IMR-90 (cell line): ENCODE data around the gene HPSE. TPM values are rescaled to one million over a fixed set of nuclear protein-coding genes. Genes with fewer than 3 reads are reported as not detected.
A peak's percentile ranks its signal among the peaks of the same experiment; 100 is the strongest.

ENCODE experiments used
- ATAC-seq: fragments of 200-7000 bp; cut with Tn5 transposase; 2 replicates; pipeline ENCODE4 v1.9.1; 2020; ENCODE audit warnings: low read depth, mild to moderate bottlenecking, moderate library complexity
- Bru-seq: library from RNA; stranded (reverse); fragments of 400-500 nt; gene quantifications from one replicate; lab custom pipeline; 2021; lab: Mats Ljungman, UMichigan
- BruChase-seq, 2 experiments: library from RNA; stranded (reverse); fragments of 400-500 nt; gene quantifications; one replicate each; lab custom pipeline; 2021; lab: Mats Ljungman, UMichigan
- BruUV-seq: library from RNA; stranded (reverse); fragments of 400-500 nt; replicated peaks from 2 replicates; lab custom pipeline; 2021; lab: Mats Ljungman, UMichigan
- CTCF ChIA-PET: fragments of 300-600 bp; formaldehyde crosslinking; extraction: SDS; loops from one replicate; lab custom pipeline; 2021; ENCODE audit warnings: antibody characterized with exemption; lab: Yijun Ruan, JAX
- POLR2A ChIA-PET: fragments of 300-600 bp; sonication (Branson Sonifier 250); formaldehyde crosslinking; loops from one replicate; lab custom pipeline; 2022; ENCODE audit warnings: antibody characterized with exemption; ENCODE audit not compliant: unreplicated experiment; lab: Charles Lee
- DNase-seq: peaks from one replicate; pipeline ENCODE4 v3.0.0; 2013
- H2AFZ ChIP-seq: replicated peaks from 2 replicates; pipeline ENCODE3; 2013; ENCODE audit warnings: low read length, mild to moderate bottlenecking; ENCODE audit not compliant: poor library complexity
- H2AK5ac ChIP-seq: 2 replicates; pipeline ENCODE4 v1.6.1; 2013; ENCODE audit warnings: low read depth, low read length, inconsistent platforms
- H2AK9ac ChIP-seq: replicated peaks from 2 replicates; pipeline ENCODE3; 2013; ENCODE audit warnings: mild to moderate bottlenecking, low read depth, low read length, moderate library complexity; ENCODE audit not compliant: poor library complexity
- H2BK120ac ChIP-seq: 2 replicates; pipeline ENCODE4 v1.6.1; 2013; ENCODE audit warnings: low read depth, low read length, inconsistent platforms
- H2BK15ac ChIP-seq: 3 replicates; pipeline ENCODE4 v1.6.1; 2013; ENCODE audit warnings: low read depth, low read length, inconsistent platforms
- H2BK20ac ChIP-seq: 2 replicates; pipeline ENCODE4 v1.6.1; 2013; ENCODE audit warnings: low read depth, mild to moderate bottlenecking, inconsistent platforms, low read length, moderate library complexity
- H2BK5ac ChIP-seq: 2 replicates; pipeline ENCODE4 v1.6.1; 2013; ENCODE audit warnings: mild to moderate bottlenecking, low read depth, low read length, inconsistent platforms; ENCODE audit not compliant: poor library complexity, severe bottlenecking
- H3K14ac ChIP-seq: replicated peaks from 2 replicates; pipeline ENCODE4 v1.6.1; 2013; ENCODE audit warnings: low read depth, low read length, inconsistent platforms
- H3K18ac ChIP-seq: 2 replicates; pipeline ENCODE4 v1.6.1; 2013; ENCODE audit warnings: low read depth, low read length, control low read depth
- H3K23ac ChIP-seq: 2 replicates; pipeline ENCODE4 v1.6.1; 2013; ENCODE audit warnings: low read depth, low read length, inconsistent platforms
- H3K27ac ChIP-seq: 2 replicates; pipeline ENCODE4 v1.5.1; 2013; ENCODE audit warnings: mild to moderate bottlenecking, control low read depth, low read length; ENCODE audit not compliant: insufficient read depth
- H3K27me3 ChIP-seq: 2 replicates; pipeline ENCODE4 v1.6.1; 2013; ENCODE audit warnings: low read length; ENCODE audit not compliant: control insufficient read depth, insufficient read depth
- H3K36me3 ChIP-seq: 2 replicates; pipeline ENCODE4 v1.6.1; 2013; ENCODE audit warnings: low read length, mixed read lengths; ENCODE audit not compliant: control insufficient read depth, insufficient read depth
- H3K4ac ChIP-seq: 2 replicates; pipeline ENCODE4 v1.6.1; 2013; ENCODE audit warnings: low read depth, low read length, inconsistent platforms
- H3K4me1 ChIP-seq: 2 replicates; pipeline ENCODE4 v1.6.1; 2013; ENCODE audit warnings: low read length, mixed read lengths; ENCODE audit not compliant: control insufficient read depth, insufficient read depth
- H3K4me2 ChIP-seq: 2 replicates; pipeline ENCODE4 v1.6.1; 2013; ENCODE audit warnings: low read depth, mild to moderate bottlenecking, control low read depth, low read length, moderate library complexity
- H3K4me3 ChIP-seq: 2 replicates; pipeline ENCODE4 v1.5.1; 2013; ENCODE audit warnings: low read depth, mild to moderate bottlenecking, control low read depth, low read length, moderate library complexity; ENCODE audit not compliant: insufficient read depth
- H3K56ac ChIP-seq: 2 replicates; pipeline ENCODE4 v1.6.1; 2013; ENCODE audit warnings: low read length, inconsistent platforms; ENCODE audit not compliant: insufficient read depth; ENCODE audit errors: extremely low read depth
- H3K79me1 ChIP-seq, 2 experiments: 2 replicates each; pipeline ENCODE4 v1.6.1; 2013; ENCODE audit warnings: low read length in 2 of 2, inconsistent platforms in 1 of 2, low read depth in 1 of 2
- H3K9ac ChIP-seq: 2 replicates; pipeline ENCODE4 v1.6.1; 2013; ENCODE audit warnings: low read depth, low read length, control low read depth
- H3K9me1 ChIP-seq: 2 replicates; pipeline ENCODE4 v1.6.1; 2013; ENCODE audit warnings: low read length, inconsistent platforms; ENCODE audit not compliant: insufficient read depth
- H3K9me3 ChIP-seq: 2 replicates; pipeline ENCODE4 v1.6.1; 2013; ENCODE audit warnings: low read length; ENCODE audit not compliant: control insufficient read depth, insufficient read depth
- H4K20me1 ChIP-seq: 2 replicates; pipeline ENCODE4 v1.6.1; 2013; ENCODE audit warnings: low read length, inconsistent platforms; ENCODE audit not compliant: insufficient read depth
- H4K5ac ChIP-seq: 2 replicates; pipeline ENCODE4 v1.6.1; 2013; ENCODE audit warnings: mild to moderate bottlenecking, low read depth, low read length, control low read depth
- H4K8ac ChIP-seq, 2 experiments: 2 replicates each; pipeline ENCODE4 v1.6.1; 2013; ENCODE audit warnings: low read depth in 2 of 2, low read length in 2 of 2, control low read depth in 1 of 2, inconsistent platforms in 1 of 2
- H4K91ac ChIP-seq: 2 replicates; pipeline ENCODE4 v1.6.1; 2013; ENCODE audit warnings: low read depth, low read length, inconsistent platforms; ENCODE audit not compliant: insufficient read depth
- BHLHE40 ChIP-seq: fragments of 150-350 bp; IDR thresholded peaks from 2 replicates; pipeline ENCODE4 v1.6.1; 2016; ENCODE audit warnings: mild to moderate bottlenecking, low read depth, low read length
- SMC3 ChIP-seq: fragments of 150-350 bp; IDR thresholded peaks from 2 replicates; pipeline ENCODE4 v1.6.1; 2016; ENCODE audit warnings: low read depth, mild to moderate bottlenecking, antibody characterized with exemption, low read length, moderate library complexity
- WGBS, 2 experiments: methylation state at CpG; one replicate each; pipeline versions ENCODE4 v1.1.5 to v1.1.7; 2013; ENCODE audit warnings: missing lambda C conversion rate in 2 of 2; ENCODE audit not compliant: insufficient read length in 1 of 2; ENCODE audit errors: extremely low coverage in 2 of 2; 5-methylcytosine and 5-hydroxymethylcytosine counted together
- dilution Hi-C: fragments of 300-500 bp; cut with HindIII; formaldehyde crosslinking; loops from one replicate; pipeline ENCODE4 v1.14.3; 2018; ENCODE audit warnings: low sequenced_read_pairs; ENCODE audit not compliant: unreplicated experiment
- in situ Hi-C: fragments of 300-500 bp; cut with MboI; formaldehyde crosslinking; loops from 3 replicates; pipeline ENCODE4 v1.14.3; 2019; ENCODE audit warnings: low sequenced_read_pairs, inconsistent platforms, mixed read lengths
- intact Hi-C: fragments of 100-400 bp; cut with micrococcal nuclease; formaldehyde crosslinking; loops from 2 replicates; pipeline ENCODE4 v1.10.0; 2022
- long read RNA-seq: library from polyadenylated mRNA; unstranded; transcript quantifications from one replicate; pipeline ENCODE4 v2.0.0, GENCODE V29; 2021; ENCODE audit not compliant: unreplicated experiment
- polyA plus RNA-seq, 3 experiments: library from polyadenylated mRNA; depleted of rRNA; stranded (reverse); fragments of >200 nt; gene quantifications; 2 replicates each; pipeline ENCODE4 v1.2.3, GENCODE V29; 2012; ENCODE audit warnings: low replicate concordance in 1 of 3
- total RNA-seq: library from RNA; depleted of rRNA; stranded (reverse); fragments of >200 nt; gene quantifications from 2 replicates; pipeline ENCODE4 v1.2.3, GENCODE V29; 2012; rRNA removed

HPSE gene
- total RNA-seq = under 0.01 and 0.28 TPM in 2 replicates
- 0.09 TPM in 2 replicates for polyA plus RNA-seq (2012; rRNA removed)
- 0.03 and 0.05 TPM in 2 replicates for polyA plus RNA-seq (2012; cell fraction: cytosol; rRNA removed)
- 0.02 and 0.05 TPM in 2 replicates for polyA plus RNA-seq (2012; cell fraction: nucleus; rRNA removed; ENCODE audit: low replicate concordance)
- percentile 8 among the genes with signal in this experiment for Bru-seq, nascent RNA
- percentile 2 among the genes with signal in this experiment for BruChase-seq, experiment 1, labeled RNA remaining after a 6-hour chase
- not detected for BruChase-seq, experiment 2, labeled RNA remaining after a 2-hour chase
- long read RNA-seq = 0 reads

- no peak within 1 kb of the TSS for H4K5ac ChIP-seq
- no peak within 1 kb of the TSS for H3K18ac ChIP-seq
- H4K20me1 ChIP-seq = no peaks in the 10 kb centered on the region
- peak within 1 kb of the TSS; percentile 83 for H2AFZ ChIP-seq
- peaks cover 2% of the 10 kb centered on the region for H3K9me3 ChIP-seq
- H2BK15ac ChIP-seq = no peak within 1 kb of the TSS
- no peak within 1 kb of the TSS; the same call in 1 of the 2 replicates for H3K23ac ChIP-seq
- peak within 1 kb of the TSS; percentile 48 for H3K4me3 ChIP-seq
- H3K36me3 ChIP-seq = no peaks in the 10 kb centered on the region
- H3K4me2 ChIP-seq = peak within 1 kb of the TSS; percentile 82
- no peaks in the 10 kb centered on the region for H3K79me1 ChIP-seq
- peaks cover 41% of the 10 kb centered on the region for H3K27me3 ChIP-seq
- no TSS peak for BruUV-seq
- no peaks in the 10 kb centered on the region; the same call in 1 of the 2 replicates for H3K4me1 ChIP-seq
- no peak within 1 kb of the TSS for H4K8ac ChIP-seq
- no peaks in the 10 kb centered on the region; the same call in 1 of the 2 replicates for H3K9me1 ChIP-seq
- no peak within 1 kb of the TSS for H2BK5ac ChIP-seq
- in situ Hi-C loops (no loop called here), intact Hi-C loops (no loop called here), dilution Hi-C loops (no loop called here)
- H3K4ac ChIP-seq = no peak within 1 kb of the TSS
- ChIA-PET POLR2A (no interaction called here), CTCF (no interaction called here)
- no peak within 1 kb of the TSS for H3K56ac ChIP-seq
- no peak within 1 kb of the TSS for H3K27ac ChIP-seq
- H2AK5ac ChIP-seq = no peak within 1 kb of the TSS
- WGBS, 2 experiments = 2% methylated on average over 41 of the region's 63 CpGs; no CpG with 5 or more reads in 1 of the 2 experiments
- peak within 1 kb of the TSS; percentile 46 for H2AK9ac ChIP-seq
- ATAC-seq = peak; percentile 96
- no peak within 1 kb of the TSS for H4K91ac ChIP-seq
- H2BK120ac ChIP-seq = no peak within 1 kb of the TSS
- H3K9ac ChIP-seq = no peak within 1 kb of the TSS
- H3K14ac ChIP-seq = no peak within 1 kb of the TSS
- no peak within 1 kb of the TSS for H2BK20ac ChIP-seq
- no peak for TF ChIP-seq SMC3
- peak; percentile 61 for TF ChIP-seq BHLHE40
- DNase-seq = peak; percentile 21
Observed at GRCh38 chr4:83334425-83335241, at the start of gene HPSE. TSS of gene HPSE (minus strand) at chr4:83334848. CDS start at chr4:83334782, 66 bp downstream.
